Measurements from ENCODE around the gene CACNA1B.
"Not testable (repeated sequence)": the region's sequence is repeated elsewhere in the genome, so short reads cannot be mapped to it uniquely, and the experiment has no call there.

The CACNA1B gene

DNA sequence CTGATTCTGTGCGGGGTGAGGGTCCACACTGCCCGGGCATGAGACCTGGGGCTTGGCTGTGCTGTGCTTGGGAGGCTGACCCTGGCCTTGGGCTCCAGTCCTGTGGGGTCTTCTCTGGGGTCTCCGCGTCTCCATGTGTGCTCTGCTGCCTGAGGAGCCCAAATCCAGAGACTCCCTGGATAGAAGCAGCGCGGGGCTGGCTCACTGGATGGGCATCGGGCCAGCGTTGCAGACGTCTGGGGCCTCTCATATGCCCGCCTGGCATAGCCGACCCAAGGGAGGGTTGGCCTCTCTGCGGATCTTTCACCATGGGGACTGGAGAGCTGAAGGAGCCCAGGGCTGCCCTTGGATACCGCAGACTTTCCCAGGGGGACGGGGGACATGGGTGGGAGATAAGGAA is 12.4 kb downstream of the CACNA1B start:
- not testable (repeated sequence) for DNase-seq

DNA sequence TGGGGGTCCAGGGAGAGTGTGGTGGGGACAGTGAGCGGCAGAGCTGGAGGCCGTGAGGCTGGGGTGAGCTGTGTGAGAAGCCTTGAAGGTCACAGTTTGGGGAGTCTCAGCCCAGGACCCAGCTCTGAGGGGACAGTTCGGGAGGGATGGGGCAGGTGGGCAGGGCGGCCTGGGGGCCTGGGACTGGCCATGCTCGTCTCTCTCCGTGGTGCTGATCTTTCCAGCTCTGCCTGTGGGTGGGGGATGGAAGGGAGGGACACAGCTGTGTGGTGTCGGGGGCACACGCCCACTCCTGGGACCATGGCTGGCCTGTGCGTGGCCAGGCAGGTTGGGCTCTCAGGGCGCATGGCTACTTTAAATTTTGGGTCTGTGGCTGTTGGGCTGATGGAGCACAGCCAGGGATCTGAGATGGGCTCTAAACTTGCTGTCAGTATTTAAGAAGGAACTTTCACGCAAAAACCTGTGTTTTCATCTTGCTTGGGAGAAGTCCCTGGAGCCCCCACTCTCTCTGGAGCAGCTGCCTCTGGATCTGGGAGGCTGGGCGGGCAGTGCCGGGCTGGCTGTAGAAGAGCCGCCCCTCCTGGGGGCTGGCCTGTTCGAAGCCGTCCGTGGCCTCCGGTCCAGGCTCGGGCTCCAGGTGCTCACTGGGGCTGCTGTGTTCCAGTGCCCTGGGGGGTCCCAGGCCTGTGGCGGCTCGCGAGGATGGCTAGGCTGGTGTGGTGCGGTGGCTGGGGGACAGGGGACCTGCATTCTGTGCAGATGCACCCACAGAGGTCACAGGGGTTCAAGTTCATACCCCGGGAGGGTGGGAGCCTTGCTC is 13.4 kb downstream of the CACNA1B start:
- DNase-seq = not testable (repeated sequence)

DNA sequence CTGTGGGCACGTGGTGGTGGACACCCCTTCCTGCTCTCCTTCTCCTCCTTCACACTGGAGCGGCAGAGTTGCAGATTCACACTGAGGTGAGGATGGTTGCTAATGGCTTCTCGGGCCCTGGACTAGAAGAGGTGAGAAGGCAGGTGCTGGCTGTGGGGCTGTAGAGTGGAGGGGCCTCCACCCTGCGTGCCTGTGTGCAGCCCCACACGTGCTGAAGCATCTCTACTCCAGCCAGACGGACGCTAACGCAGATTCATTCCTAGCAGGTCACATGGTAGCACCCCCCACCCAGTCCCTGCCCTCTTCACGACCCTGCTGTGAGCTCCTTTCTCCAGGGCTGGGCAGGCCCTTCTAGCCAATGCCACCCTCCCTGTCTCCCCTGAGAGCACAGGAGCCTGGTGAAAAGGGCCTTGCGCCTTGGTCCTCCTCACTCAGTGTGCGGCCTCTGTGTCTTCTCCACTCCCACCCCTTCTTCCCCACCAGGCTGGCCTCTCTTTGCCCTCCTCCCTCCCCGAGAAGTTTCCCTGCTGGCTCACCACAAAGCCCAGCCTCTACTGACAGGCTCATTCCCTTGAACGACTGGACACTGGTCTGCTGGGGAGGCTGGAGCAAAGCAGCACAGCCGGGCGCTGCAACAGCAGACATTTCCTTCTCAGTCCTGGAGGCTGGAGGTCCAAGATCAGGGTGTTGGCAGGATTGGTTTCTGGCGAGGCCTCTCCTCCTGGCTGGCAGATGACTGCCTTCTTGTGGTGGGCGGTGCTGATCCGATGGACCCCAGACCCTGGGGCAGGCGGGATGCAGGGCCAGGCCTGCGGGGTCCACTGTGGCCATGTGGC is 14.2 kb downstream of the CACNA1B start:
- no peak for DNase-seq

DNA sequence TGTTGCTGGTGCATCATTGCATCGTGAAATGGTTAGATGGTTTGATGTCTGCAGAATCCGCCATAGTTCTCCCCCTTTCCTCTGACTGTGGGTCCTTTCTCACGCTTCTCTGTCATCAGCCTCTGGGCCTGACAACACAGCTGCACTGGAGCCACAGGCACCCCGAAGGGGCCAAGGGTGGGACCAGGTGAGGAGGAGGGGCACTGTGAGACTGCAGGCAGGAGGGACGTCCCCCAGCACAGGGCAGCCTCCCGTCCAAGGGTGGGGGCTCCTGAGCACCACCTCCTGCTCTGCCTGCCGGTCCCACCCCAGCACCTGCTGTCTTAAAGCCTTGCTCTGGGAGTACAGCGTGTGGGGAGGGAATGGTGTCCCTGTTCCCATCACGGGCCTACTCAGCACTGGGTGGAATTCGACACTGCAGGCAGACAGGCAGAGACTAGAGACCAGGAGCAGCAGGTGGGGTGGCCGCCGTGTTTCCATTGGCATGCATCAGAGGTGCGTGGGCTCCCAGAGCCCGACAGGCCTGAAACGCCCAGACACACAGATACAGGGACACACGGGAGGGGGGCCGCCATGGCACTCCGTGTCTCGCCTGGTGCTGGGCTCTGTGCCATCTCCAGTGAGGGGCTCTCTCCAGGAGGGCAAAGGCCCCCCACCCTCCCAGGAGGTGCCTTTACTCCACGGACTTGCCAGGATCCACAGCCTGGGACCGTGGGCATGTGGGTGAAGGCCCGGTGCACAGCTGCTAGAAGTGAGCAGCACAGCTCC is 15.0 kb downstream of the CACNA1B start:
- no peak for DNase-seq

DNA sequence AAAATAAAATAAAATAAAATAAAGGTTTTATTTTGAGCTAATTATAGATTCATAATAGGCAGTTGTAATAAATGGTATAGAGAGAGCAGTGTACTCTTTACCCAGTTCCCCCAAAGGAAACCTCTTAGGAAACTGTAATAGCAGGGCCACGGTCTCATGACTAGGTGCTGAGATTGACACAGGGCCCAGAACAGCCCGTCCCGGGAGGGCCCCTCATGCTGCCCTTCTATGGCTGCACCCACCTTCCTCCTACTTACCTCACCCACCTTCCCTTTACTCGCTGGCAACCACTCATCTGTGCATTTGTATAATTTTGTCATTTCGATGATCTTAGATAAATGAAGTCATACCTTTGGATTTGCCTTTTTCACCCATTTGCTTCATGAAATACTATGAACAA is 16.1 kb downstream of the CACNA1B start:
- DNase-seq = no peak

DNA sequence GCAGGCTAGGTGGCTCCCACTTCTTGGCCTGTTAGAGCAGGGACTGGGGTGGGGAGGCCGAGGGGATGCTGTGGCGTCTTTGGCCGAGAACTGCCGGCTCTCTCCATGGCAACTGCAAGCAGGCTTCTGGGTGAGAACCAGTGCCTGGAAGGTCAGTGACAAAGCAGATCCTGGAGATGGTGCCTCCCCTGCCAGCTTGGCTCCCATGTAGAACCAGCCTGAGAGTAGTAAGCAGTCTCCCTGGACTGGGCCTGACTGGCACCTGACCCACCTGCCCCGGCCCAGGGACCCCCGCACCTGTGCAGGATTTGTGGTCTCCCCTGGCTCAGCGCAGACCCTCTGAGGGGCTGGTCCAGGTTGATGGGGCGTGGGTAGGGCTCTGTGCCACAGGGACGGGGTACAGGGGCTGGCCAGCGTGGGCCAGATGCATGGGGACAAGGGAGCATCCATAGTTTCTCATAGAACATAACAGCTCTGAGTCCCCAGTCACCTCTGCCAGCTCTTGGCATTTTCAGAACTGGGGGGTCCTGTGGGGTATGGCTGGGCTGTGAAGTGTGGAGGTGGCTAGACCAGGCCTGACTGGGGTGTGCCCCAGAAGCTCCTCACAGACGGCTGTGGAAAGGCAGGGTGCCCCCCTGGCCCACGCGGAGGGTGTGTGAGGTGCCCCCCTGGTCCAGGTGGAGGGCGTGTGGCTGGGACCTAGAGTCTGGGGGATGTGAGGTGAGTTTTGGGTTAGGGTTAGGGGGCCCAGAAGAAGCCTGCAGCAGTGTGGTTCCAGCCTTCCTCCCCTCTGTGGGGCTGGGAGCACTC is 22.2 kb downstream of the CACNA1B start:
- DNase-seq = no peak

DNA sequence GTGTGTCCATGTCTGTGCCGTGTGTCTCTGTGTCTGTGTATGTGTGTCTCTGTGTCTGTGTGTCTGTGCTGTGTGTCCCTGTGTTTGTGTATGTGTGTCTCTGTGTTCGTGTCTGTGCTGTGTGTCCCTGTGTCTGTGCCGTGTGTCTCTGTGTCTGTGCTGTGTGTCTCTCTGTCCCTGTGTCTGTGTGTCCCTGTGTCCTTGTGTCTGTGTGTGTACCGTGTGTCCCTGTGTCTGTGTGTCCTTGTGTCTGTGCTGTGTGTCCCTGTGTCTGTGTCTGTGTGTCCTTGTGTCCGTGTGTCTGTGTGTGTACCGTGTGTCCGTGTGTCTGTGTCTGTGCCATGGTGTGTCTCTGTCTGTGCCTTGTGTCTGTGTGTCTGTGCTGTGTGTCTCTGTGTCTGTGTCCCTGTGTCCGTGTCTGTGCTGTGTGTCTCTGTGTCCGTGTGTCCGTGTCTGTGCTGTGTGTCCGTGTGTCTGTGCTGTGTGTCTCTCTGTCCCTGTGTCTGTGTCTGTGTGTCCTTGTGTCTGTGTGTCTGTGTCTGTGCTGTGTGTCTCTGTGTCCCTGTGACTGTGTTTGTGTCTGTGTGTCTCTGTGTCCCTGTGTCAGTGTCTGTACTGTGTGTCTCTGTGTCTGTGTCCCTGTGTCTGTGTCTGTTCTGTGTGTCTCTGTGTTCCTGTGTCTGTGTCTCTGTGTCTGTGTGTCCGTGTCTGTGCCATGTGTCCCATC is 23.2 kb downstream of the CACNA1B start:
- DNase-seq = no peak

DNA sequence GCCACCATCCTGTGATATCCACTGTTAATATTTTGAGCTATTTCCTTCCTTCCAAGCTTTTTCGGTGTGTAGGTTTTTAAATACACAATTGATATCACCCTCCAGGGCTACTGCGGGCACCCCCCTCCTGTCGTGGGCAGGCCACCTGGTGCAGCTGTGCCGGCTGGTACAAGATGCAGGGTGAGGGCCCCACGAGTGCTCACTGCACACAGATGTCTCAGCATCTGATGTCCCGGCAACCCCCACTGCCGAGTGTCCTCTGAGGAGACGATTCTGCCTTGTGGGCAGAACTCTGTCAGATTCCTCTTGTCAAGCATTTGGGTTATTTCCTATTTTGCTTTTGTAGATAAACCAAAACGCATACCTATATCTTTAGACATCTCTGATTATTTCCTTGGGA is 25.1 kb downstream of the CACNA1B start:
- DNase-seq = no peak

DNA sequence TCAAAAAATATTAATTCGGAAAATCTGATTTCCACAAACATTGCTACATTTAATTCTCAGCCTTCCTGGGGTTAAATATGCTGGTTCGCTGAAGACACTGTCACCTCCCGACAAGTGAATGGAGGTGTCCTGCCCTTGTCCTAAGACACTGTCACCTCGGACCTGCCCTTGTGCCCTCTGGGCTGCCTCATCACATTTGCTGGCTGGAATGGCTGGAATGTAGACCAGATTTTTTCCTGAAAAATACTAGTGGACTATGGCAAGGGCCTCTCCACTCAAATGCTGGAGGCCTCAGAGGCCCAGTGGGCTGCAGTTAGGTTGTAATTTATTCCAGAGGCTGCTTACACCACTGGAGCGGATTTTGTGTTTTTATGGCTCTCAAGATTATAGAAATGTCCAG is 28.2 kb downstream of the CACNA1B start:
- no peak for DNase-seq

DNA sequence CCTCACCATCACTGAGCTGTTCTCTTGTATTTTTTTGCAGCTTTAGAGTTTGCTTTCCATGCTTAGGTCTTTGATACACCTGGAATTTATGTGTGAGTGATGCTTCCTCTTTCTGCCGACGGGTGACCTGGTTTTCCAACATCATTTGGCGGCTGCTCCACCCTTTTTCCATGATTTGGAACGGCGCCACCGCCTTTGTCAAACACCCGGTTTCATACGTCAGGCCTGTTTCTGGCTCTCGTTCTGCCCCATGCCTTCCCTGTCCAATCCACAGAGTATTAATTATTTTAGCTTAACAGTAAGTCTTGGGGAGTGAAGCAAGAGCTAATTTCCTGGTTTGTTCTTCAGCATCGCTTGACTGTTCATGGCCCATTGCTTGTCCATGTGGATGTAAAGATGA is 30.2 kb downstream of the CACNA1B start:
- DNase-seq = no peak

DNA sequence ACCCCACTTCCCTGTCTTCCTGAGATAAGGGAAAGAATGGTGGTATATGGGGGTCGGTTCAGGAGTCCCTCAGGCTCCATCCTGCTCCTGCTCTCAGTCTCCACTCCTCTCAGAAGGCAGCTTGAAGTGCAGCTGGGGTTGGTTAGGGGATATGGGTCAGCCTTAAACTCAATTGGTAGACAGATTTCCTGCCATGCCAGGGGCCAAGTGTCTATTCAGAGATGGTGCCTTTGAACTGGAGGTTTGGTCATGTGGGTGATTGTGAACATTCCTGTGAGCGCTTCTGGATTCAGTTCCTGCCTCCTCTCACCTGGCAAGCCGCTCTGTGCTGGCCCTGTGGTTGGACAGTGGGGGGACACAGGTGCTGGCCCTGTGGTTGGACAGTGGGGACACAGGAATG is 35.1 kb downstream of the CACNA1B start:
- DNase-seq = no peak

DNA sequence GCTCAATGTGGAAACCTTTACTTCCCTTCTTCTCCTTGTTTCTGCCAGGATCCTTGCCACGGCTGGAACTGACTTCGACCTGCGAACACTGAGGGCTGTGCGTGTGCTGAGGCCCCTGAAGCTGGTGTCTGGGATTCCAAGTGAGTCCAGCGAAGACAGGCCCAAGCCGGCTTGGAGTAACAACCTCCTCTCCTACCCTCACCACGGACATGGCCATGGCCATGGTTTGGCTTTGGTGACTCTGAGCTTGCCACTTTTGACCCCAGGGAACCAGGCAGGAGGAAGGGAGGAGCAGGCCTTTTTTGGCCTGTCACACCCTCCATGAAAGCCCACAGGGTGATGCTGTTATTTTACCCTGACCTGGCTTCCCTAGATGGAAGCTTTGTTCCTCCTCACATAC is 35.5 kb downstream of the CACNA1B start:
- DNase-seq = no peak

DNA sequence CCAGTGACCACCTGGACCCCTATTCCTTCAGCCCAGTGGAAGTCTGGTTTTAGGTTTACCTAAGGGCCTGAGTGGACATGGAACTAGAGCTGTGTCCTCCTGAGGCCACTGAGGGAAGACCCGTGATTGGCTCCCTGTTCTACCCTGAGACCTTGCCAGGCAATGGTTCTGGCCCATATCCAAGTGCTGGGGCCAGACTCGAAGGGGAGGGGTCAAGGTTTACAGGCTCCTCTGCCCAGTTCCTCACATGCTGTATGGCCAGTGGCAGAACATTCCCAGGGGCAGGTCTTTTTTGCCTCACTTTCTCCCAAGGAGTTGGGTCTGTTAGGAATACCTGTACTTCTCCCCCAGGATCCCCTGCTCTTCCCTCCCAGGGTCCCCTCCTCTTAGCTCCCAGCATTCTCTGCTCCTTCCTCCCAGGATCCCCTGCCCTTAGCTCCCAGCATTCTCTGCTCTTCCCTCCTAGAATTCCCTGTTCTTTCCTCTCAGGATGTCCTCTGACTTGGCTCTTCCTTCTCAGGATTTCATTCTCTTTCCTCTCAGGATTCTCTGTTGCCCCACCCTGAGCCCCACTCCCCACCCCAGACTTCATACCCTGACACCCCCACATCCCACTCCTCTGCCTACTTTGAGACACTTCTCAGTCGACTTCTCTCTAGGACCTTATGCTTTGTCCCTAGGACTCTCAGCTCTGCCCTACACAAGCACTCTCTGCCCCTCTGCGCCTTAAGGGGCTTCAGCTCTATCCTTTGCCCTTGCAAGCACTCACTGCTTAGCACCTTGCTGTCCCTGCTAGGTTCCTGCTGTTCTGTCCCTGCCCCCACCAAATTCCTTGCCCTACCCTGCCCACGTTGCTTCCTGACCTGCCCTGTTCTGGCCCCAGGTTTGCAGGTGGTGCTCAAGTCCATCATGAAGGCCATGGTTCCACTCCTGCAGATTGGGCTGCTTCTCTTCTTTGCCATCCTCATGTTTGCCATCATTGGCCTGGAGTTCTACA is 36.5 kb downstream of the CACNA1B start:
- DNase-seq = no peak

DNA sequence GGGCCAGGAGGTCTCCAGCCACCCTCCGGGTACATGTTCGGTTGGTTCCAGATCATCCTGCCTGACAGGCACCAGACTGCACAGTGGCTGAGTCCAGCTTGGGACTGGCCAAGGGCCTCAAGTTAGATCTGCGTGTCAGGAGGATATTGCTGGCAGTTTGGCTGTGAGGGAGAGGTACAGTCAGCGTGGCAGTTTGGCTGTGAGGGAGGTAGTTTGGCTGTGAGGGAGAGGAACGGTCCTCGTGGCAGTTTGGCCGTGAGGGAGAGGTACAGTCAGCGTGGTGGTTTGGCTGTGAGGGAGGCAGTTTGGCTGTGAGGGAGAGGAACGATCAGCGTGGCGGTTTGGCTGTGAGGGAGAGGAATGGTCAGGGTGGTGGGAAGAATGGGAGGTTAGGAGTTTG is 39.0 kb downstream of the CACNA1B start:
- DNase-seq = no peak

DNA sequence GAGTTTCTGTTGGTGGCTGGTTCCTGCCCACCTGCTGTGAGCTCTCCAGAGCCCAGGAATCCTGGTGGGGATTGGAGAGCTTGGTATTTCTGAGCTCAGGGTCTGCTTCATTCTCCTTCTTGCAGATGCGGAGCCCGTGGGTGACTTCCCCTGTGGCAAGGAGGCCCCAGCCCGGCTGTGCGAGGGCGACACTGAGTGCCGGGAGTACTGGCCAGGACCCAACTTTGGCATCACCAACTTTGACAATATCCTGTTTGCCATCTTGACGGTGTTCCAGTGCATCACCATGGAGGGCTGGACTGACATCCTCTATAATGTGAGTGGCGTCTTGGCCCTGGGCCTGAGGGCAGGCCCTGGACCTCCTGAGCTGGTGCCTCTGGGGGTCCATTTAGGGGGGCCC is 39.5 kb downstream of the CACNA1B start:
- no peak for DNase-seq

DNA sequence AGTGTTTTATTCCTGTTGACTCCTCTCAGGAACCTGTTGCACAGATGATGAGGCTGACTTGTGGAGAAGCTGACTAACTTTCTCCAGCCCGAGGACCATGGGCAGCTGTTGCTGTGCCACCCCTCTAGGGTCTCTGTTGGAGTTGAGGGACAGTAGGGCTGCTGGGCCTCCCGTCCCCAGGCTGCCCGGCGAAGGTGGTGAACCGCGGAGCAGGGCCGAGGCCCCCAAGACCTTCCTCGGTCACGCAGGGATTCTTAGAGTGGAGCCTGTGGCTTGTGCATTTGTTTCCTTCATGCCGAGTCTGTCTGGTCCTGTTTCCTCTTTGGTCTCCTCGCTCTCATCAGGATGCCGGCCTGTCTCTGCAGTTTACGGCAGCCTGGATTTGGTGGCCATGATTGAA is 40.2 kb downstream of the CACNA1B start:
- DNase-seq = no peak

DNA sequence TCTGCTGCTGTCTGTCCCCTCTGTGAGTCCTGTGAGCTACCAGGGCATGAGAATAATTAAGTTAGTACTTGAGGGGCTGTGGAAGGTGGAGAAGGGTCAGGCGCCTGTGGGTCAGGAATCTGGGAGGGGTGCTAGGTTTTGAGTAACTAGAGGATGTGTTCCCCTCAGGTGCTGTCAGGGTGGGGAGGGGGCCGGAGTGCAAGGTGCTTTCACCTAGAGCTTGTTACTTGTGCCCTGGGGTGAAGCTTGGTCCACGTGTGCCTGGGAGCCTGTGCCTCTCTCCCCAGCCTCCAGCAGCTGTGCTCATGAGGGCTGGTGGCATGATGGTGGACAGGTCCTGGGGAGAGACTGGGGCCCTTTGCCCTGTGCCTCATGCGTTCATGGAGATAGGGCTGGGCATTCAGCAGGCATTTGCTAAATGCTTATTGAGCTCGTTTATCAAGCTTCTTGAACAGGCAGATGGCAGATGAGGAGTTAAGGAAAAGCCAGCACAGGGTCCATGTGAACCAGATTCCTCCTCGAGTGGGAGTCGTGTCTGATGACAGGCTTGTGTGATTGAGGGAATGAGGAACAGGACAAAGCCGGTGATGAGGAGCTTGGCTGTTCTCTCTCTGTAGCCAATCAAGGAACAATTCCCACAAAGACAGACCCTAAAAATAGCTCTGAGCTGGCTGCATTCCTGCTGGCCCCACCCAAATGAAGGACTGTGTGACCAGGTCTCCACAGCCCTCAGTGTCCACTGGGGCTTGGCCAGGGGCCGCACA is 40.9 kb downstream of the CACNA1B start:
- DNase-seq = no peak

DNA sequence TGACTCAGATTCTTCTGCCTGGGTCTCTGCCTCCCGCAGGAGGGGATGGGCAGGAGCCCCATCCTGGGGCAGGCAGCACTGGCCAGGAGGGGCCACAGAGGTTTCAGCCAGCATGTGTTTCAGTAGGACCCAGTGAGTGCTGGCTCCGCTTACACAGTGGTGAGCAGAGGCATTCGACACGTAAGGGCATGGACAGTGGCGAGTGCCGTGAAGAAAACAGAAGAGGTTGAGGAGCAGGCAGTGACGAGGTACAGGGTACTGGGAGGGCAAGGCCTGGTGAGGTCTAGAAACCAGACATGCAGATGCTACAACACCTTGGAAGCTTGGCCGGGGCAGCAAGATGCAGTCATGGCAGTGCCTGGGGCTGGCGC is 41.5 kb downstream of the CACNA1B start:
- no peak for DNase-seq

DNA sequence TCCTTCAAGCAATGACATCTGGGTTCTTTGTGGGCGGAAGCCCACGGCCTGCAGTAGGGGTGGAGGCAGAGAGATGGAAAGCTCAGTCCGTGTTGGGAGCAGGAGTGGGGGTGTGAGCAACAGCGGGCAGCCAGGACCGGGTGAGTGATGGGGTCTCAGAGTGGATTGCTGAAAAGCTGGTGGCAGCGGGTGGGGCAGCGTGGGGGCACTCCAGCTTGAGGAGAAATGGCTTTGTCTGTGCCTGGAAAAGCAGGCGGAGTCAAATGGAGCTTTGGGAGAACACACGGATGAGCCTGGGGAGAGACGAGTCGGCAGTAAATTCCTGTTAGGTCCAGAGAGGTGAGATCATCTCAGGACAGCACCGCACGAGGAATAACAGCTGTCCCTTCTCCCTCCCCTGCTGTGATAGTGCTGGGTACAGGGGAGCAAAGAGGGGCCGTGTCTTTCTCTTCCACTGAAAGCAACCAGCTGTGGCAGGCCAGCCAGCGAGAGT is 42.1 kb downstream of the CACNA1B start:
- no peak for DNase-seq

DNA sequence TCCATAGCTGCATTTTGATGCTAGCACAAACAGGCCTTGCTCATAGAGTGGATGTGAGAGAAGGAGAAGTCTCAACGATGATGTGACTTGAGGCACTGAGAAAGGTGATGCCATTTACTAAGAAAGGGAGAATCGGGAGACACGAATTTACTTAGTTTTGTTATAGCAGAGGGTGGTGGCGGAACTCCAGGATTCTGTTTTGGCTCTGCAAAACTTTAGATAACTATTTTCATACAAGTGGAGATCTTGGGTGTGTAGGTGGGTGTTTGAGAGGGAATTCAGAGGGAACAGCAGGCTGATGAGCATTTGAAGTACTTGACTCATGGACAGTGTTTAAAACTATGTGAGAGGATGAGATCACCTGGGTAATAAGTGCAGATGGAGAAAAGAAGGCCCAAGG is 43.2 kb downstream of the CACNA1B start:
- DNase-seq = no peak
